Measurements from ENCODE around the gene MRPS6.

Gene MRPS6

DNA sequence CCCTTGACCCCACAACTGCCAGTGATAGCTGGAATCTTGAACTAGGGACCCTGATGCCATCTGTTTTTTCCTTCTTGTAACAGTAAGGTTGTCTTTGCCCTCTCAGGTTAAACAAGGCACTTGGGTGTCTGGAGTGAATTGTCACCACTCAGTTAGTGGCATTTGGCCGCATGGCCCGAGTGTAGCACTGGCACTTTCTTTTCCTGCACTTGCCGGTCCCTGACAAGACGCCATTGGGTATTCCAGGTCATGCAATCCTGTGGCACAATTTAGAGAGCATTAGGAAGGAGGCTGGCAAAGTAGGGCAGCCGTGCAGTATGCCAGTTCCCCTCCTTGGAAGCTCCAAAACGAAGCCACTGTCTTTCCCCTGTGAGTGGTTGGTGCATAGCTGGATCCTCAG, 70.8 kb downstream of the MRPS6 start:
- Histone ChIP-seq H3K4me3 (ENCODE audit: low read depth, low read length) (no peak overlapping the region), H3K4me1 (no peaks in the 10 kb centered on the region), H3K9ac (no peak overlapping the region), H3K4me2 (ENCODE audit: low read length) (no peak overlapping the region), H3K9me3 (ENCODE audit: control insufficient read depth, low read length) (no peaks in the 10 kb centered on the region), H3K79me2 (peaks cover 11% of the 10 kb centered on the region), H3K27me3 (ENCODE audit: control insufficient read depth, insufficient read depth, low read length) (no peaks in the 10 kb centered on the region), H2AFZ (no peak overlapping the region), H3K36me3 (ENCODE audit: control insufficient read depth, insufficient read depth, low read length) (no peaks in the 10 kb centered on the region), H3K27ac (no peak overlapping the region)
- TF ChIP-seq CTCF (IDR thresholded peaks at IDR 0.05), result no peak

DNA sequence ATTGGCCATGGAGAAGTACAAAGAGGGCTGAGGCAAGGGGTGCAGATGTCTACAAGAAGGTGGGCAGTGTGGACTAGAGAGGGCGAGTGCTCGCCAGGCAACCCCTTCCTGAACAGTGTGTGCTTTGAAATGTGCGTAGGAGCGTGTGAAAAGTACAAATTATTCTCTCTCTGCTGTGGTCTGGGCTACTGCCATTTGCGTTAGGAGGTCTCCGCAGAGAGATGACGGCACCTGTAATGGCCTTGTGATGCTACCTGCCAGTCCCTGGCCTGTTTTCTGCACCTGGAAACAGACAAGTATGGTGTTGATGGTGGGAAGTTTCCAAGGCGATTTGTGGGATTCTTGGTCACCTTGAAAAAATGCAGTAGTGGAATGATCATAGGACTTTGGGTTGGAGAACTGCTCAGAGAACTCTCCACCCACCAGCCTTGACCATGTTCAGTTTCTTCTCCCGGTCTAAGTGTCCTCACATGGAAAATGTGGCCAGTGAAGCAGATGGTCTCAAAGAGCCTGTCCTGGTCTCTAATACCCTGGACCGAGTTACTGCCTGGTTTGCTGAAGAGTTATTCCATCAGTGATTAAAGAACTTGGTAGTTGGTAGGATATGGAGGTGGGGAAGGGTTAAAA, 74.5 kb downstream of the MRPS6 start:
- no peaks in the 10 kb centered on the region for H3K36me3 ChIP-seq (ENCODE audit: control insufficient read depth, insufficient read depth, low read length)
- no peaks in the 10 kb centered on the region for H3K79me2 ChIP-seq
- no peak overlapping the region for H3K9ac ChIP-seq
- H3K4me2 ChIP-seq (ENCODE audit: low read length), result no peak overlapping the region
- H3K4me3 ChIP-seq (ENCODE audit: low read depth, low read length), result no peak overlapping the region
- no peak for TF ChIP-seq CTCF (IDR thresholded peaks at IDR 0.05)
- H3K4me1 ChIP-seq, result no peaks in the 10 kb centered on the region
- H2AFZ ChIP-seq, result no peak overlapping the region
- no peak overlapping the region for H3K27ac ChIP-seq
- H3K9me3 ChIP-seq (ENCODE audit: control insufficient read depth, low read length), result no peaks in the 10 kb centered on the region
- H3K27me3 ChIP-seq (ENCODE audit: control insufficient read depth, insufficient read depth, low read length), result no peaks in the 10 kb centered on the region

- H3K27ac ChIP-seq, result no peak overlapping the region
- no peaks in the 10 kb centered on the region for H3K27me3 ChIP-seq (ENCODE audit: control insufficient read depth, insufficient read depth, low read length)
- no peak for TF ChIP-seq CTCF (IDR thresholded peaks at IDR 0.05)
- no peak overlapping the region for H3K4me3 ChIP-seq (ENCODE audit: low read depth, low read length)
- no peaks in the 10 kb centered on the region for H3K79me2 ChIP-seq
- no peaks in the 10 kb centered on the region for H3K36me3 ChIP-seq (ENCODE audit: control insufficient read depth, insufficient read depth, low read length)
- no peaks in the 10 kb centered on the region for H3K4me1 ChIP-seq
- no peaks in the 10 kb centered on the region for H3K9me3 ChIP-seq (ENCODE audit: control insufficient read depth, low read length)
- H2AFZ ChIP-seq, result no peak overlapping the region
- no peak overlapping the region for H3K4me2 ChIP-seq (ENCODE audit: low read length)
- no peak overlapping the region for H3K9ac ChIP-seq
Observed at GRCh38 chr21:34148419-34148804, 75.0 kb downstream of the MRPS6 start.

- no peaks in the 10 kb centered on the region for H3K9me3 ChIP-seq (ENCODE audit: control insufficient read depth, low read length)
- H3K79me2 ChIP-seq, result no peaks in the 10 kb centered on the region
- H3K4me3 ChIP-seq (ENCODE audit: low read depth, low read length), result no peak overlapping the region
- H3K9ac ChIP-seq, result no peak overlapping the region
- no peaks in the 10 kb centered on the region for H3K27me3 ChIP-seq (ENCODE audit: control insufficient read depth, insufficient read depth, low read length)
- no peak overlapping the region for H2AFZ ChIP-seq
- no peaks in the 10 kb centered on the region for H3K4me1 ChIP-seq
- H3K36me3 ChIP-seq (ENCODE audit: control insufficient read depth, insufficient read depth, low read length), result no peaks in the 10 kb centered on the region
- H3K27ac ChIP-seq, result no peak overlapping the region
- TF ChIP-seq CTCF (IDR thresholded peaks at IDR 0.05), result no peak
- no peak overlapping the region for H3K4me2 ChIP-seq (ENCODE audit: low read length)
Observed at GRCh38 chr21:34148826-34149558, 75.6 kb downstream of the MRPS6 start.

GRCh38 chr21:34152500-34152899, 79.1 kb downstream of the MRPS6 start:
- no peak overlapping the region for H3K27ac ChIP-seq
- no peaks in the 10 kb centered on the region for H3K79me2 ChIP-seq
- no peak overlapping the region for H3K4me2 ChIP-seq (ENCODE audit: low read length)
- no peaks in the 10 kb centered on the region for H3K27me3 ChIP-seq (ENCODE audit: control insufficient read depth, insufficient read depth, low read length)
- H3K4me3 ChIP-seq (ENCODE audit: low read depth, low read length), result no peak overlapping the region
- no peaks in the 10 kb centered on the region for H3K4me1 ChIP-seq
- no peaks in the 10 kb centered on the region for H3K36me3 ChIP-seq (ENCODE audit: control insufficient read depth, insufficient read depth, low read length)
- H3K9me3 ChIP-seq (ENCODE audit: control insufficient read depth, low read length), result no peaks in the 10 kb centered on the region
- H3K9ac ChIP-seq, result no peak overlapping the region
- no peak overlapping the region for H2AFZ ChIP-seq
- TF ChIP-seq CTCF (IDR thresholded peaks at IDR 0.05), result no peak
